Stomach (tissue), 9 donors: ENCODE data around the gene KCNK16. TPM values are rescaled to one million over a fixed set of nuclear protein-coding genes. Genes with fewer than 3 reads are reported as not detected.

Experiments used
- DNase-seq, 2 donors: peaks; one replicate each; pipeline versions ENCODE4 v3.0.0 to v3.0.0-alpha.2; 2013 to 2019
- H3K27ac ChIP-seq, 5 donors: fragments of 200-600 bp in 4 of 5; sonication (generic) in 4 of 5; one replicate each; pipeline ENCODE4 v1.5.1; 2013 to 2019; ENCODE audit warnings: mild to moderate bottlenecking in 1 of 5, moderate library complexity in 1 of 5
- H3K27me3 ChIP-seq, 3 donors: fragments of 200-600 bp; sonication (generic); one replicate each; pipeline ENCODE4 v1.5.1; 2017 to 2019; ENCODE audit warnings: mixed run types in 1 of 3
- H3K36me3 ChIP-seq, 4 donors: fragments of 200-600 bp; sonication (generic); 1 replicate in 3 of 4; 2 replicates in 1 of 4; pipeline ENCODE4 v1.5.1; 2016 to 2019
- H3K4me1 ChIP-seq, 4 donors: fragments of 200-600 bp; sonication (generic); one replicate each; pipeline ENCODE4 v1.5.1; 2016 to 2019
- H3K4me3 ChIP-seq, 4 donors: fragments of 200-600 bp; sonication (generic) in 3 of 4; one replicate each; pipeline ENCODE4 v1.5.1; 2016 to 2019; ENCODE audit warnings: mild to moderate bottlenecking in 1 of 4
- H3K9me3 ChIP-seq, 4 donors: fragments of 200-600 bp; sonication (generic); one replicate each; pipeline ENCODE4 v1.5.1; 2016 to 2019
- CTCF ChIP-seq, 7 experiments: fragments of 450-650 bp in 4 of 7; fragments of 200-600 bp in 3 of 7; sonication (generic) in 3 of 7; IDR thresholded peaks; one replicate each; pipeline ENCODE4 v1.5.1; 2016 to 2019; ENCODE audit warnings: antibody characterized with exemption in 7 of 7, control low read depth in 2 of 7, mild to moderate bottlenecking in 1 of 7
- EP300 ChIP-seq: sonication (generic); formaldehyde crosslinking; IDR thresholded peaks from one replicate; pipeline ENCODE4 v1.6.1; 2017; ENCODE audit warnings: antibody characterized with exemption
- POLR2A ChIP-seq, 4 donors: fragments of 450-650 bp; IDR thresholded peaks; one replicate each; pipeline ENCODE4 v1.6.1; 2016; ENCODE audit warnings: antibody characterized with exemption in 4 of 4, control low read depth in 2 of 4, mild to moderate bottlenecking in 1 of 4, moderate library complexity in 1 of 4
- POLR2AphosphoS5 ChIP-seq, 3 donors: sonication (generic); formaldehyde crosslinking; IDR thresholded peaks; one replicate each; pipeline ENCODE4 v1.6.1; 2016; ENCODE audit warnings: antibody characterized with exemption in 3 of 3
- WGBS, 5 donors: extraction: QIAGEN DNeasy Blood & Tissue Kit in 3 of 5; methylation state at CpG; one replicate each; pipeline versions ENCODE4 v1.1.5 to v1.1.7; 2013 to 2018; 5-methylcytosine and 5-hydroxymethylcytosine counted together
- intact Hi-C: fragments of 100-400 bp; cut with DNase I; formaldehyde crosslinking; loops from one replicate; pipeline ENCODE4 v1.15.1; 2023; ENCODE audit warnings: low total_unique reads
- polyA plus RNA-seq, 3 donors: library from polyadenylated mRNA; stranded (reverse); fragments of 200-250 nt; gene quantifications; one replicate each; pipeline ENCODE4 v1.2.3, GENCODE V29; 2013
- total RNA-seq, 5 donors: library from RNA; depleted of rRNA; stranded (reverse); fragments of >200 nt; gene quantifications; one replicate each; pipeline versions ENCODE4 v1.1.0 to v1.2.3, GENCODE V29; 2014 to 2016
- donor health status: healthy with polysubstance abuse.
- donor health status: Bipolar disorder and iron deficiency.
- donor health status: healthy.

The KCNK16 gene
- total and polyA plus RNA-seq, 8 donors, result 0.37 to 0.73 TPM; not detected in 6

DNA sequence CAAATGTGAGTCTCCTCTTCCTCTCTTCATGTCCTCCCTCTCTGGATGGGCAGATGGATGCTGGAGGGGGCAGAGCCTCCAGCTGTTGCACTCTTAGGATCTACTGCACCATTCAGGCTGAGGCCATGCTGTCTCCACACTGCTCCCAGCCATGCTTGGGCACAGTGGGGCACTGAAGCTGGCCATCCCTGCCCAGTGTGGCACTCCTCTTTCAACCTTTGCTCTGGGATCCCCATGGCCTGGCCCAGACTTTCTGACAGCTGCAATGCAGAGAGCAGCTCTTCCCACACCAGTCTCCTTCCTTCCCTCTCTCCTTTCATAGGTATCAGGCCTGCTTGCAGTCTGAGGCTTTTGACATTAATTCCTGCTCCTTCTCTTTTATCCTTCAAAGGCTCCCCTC, 17.6 kb downstream of the KCNK16 start:
- DNase-seq, result no peak
- H3K27me3 ChIP-seq, result peaks cover 0 to 12% (median 0%) of the 10 kb centered on the region in 3 donors
- intact Hi-C loops, result loop anchor here (5.0 to 10.0 kb wide), 2 partner anchors 138 to 430 kb away; no protein-coding TSS in a partner anchor
- H3K4me1 ChIP-seq, result peaks cover 0 to 5% (median 3%) of the 10 kb centered on the region in 4 donors
- no peaks in the 10 kb centered on the region for H3K9me3 ChIP-seq
- TF ChIP-seq EP300, result no peak
- TF ChIP-seq CTCF (IDR thresholded peaks at IDR 0.05), result no peak
- TF ChIP-seq POLR2AphosphoS5 (IDR thresholded peaks at IDR 0.05), result no peak
- no peak overlapping the region for H3K27ac ChIP-seq
- H3K36me3 ChIP-seq, result no peaks in the 10 kb centered on the region
- H3K4me3 ChIP-seq, result no peak overlapping the region

- DNase-seq, result no peak
- TF ChIP-seq POLR2A (IDR thresholded peaks at IDR 0.05) (no peak), EP300 (no peak), POLR2AphosphoS5 (IDR thresholded peaks at IDR 0.05) (no peak), CTCF (IDR thresholded peaks at IDR 0.05) (peak in 1 of 7 experiments; percentile 18)
- WGBS, 5 donors, result 78 to 88% (median 84%) methylated on average over 21 to 30 of the region's 30 CpGs
- Histone ChIP-seq H3K9me3 (no peaks in the 10 kb centered on the region), H3K36me3 (no peaks in the 10 kb centered on the region), H3K27me3 (peaks cover 0 to 7% (median 0%) of the 10 kb centered on the region in 3 donors), H3K4me3 (no peak overlapping the region), H3K4me1 (peaks cover 0 to 7% (median 3%) of the 10 kb centered on the region in 4 donors), H3K27ac (no peak overlapping the region)
- intact Hi-C loops, result loop anchor here (5.0 to 10.0 kb wide), 2 partner anchors 136 to 429 kb away; no protein-coding TSS in a partner anchor
Observed at GRCh38 chr6:39303425-39304153, 18.9 kb downstream of the KCNK16 start.

DNA sequence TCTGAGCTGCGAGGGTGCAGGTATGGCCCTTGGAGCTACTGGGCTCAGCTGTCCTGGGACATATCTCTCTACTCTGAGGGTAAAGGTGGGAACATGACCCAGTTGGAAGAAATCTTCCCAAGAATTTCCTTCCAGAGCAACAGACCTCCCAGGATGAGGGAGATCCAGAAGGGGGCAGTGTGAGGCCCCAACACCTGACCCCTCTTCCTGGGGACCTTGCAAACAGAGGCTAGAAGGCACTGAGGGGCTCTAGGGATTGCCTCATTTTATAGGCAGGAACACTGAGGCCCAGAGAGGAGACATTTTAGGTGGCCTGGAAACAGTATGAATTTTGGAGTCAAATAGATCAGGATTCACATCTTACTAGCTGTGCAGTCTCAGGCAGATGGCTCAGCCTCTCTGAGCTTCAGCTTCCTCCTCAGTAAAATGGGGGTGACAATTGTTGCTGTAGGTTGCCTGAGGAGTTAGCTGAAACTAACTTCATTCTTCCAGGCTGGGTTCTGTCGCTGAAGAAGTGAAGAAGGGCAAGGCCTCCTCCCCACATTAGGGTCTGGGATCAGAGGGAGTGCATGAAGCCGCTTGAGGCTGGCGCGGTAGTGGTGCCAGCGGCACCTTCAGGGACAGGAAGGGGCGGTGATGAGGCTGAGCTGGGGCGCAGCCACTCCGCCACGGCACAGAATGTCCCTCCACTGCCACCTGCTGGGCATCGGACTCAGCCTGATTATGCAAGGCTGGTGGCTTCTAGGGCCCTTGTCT, 19.7 kb downstream of the KCNK16 start:
- DNase-seq, result peak; percentile 88 to 94
- Histone ChIP-seq H3K9me3 (no peaks in the 10 kb centered on the region), H3K27me3 (peaks cover 0 to 11% (median 0%) of the 10 kb centered on the region in 3 donors), H3K4me1 (peaks cover 0 to 13% (median 6%) of the 10 kb centered on the region in 4 donors), H3K27ac (no peak overlapping the region), H3K36me3 (no peaks in the 10 kb centered on the region), H3K4me3 (no peak overlapping the region)
- intact Hi-C loops, result loop anchor here (5.0 to 10.0 kb wide), 2 partner anchors 136 to 428 kb away; no protein-coding TSS in a partner anchor
- 5 to 14% (median 8%) methylated on average over 6 to 11 of the region's 11 CpGs for WGBS, 5 donors
- TF ChIP-seq EP300 (no peak), CTCF (IDR thresholded peaks at IDR 0.05) (peak in 5 of 7 experiments; percentile 70 to 93 (median 87)), POLR2AphosphoS5 (IDR thresholded peaks at IDR 0.05) (peak in 1 of 3 donors; percentile 50)

GRCh38 chr6:39302011-39302410, 20.5 kb downstream of the KCNK16 start:
- H3K9me3 ChIP-seq, result no peaks in the 10 kb centered on the region
- peaks cover 0 to 15% (median 6%) of the 10 kb centered on the region in 4 donors for H3K4me1 ChIP-seq
- intact Hi-C loops, result loop anchor here (5.0 to 10.0 kb wide), 2 partner anchors 135 to 427 kb away; no protein-coding TSS in a partner anchor
- no peak for DNase-seq
- peaks cover 0 to 11% (median 0%) of the 10 kb centered on the region in 3 donors for H3K27me3 ChIP-seq
- TF ChIP-seq EP300 (no peak), POLR2A (IDR thresholded peaks at IDR 0.05) (no peak), CTCF (IDR thresholded peaks at IDR 0.05) (no peak), POLR2AphosphoS5 (IDR thresholded peaks at IDR 0.05) (no peak)
- WGBS, 5 donors, result 86 to 95% (median 93%) methylated on average over 2 of the region's 2 CpGs; no CpG with 5 or more reads in 1 of the 5 donors
- H3K27ac ChIP-seq, result no peak overlapping the region
- H3K4me3 ChIP-seq, result no peak overlapping the region
- no peaks in the 10 kb centered on the region for H3K36me3 ChIP-seq
